Right lobe of liver (tissue), 4 donors: ENCODE data around the gene NFATC3.

Source experiments
- POLR2A ChIP-seq: fragments of 450-650 bp; IDR thresholded peaks from one replicate; pipeline ENCODE4 v1.6.1; 2017; ENCODE audit warnings: antibody characterized with exemption, mild to moderate bottlenecking
- TF ChIP-seq, protein P1 (sequence below), 4 donors: fragments of 200-600 bp in 3 of 4; fragments of 450-650 bp in 1 of 4; IDR thresholded peaks; one replicate each; pipeline versions ENCODE4 v1.5.1 to v1.8.0; 2016 to 2022; ENCODE audit warnings: antibody characterized with exemption in 4 of 4, mild to moderate bottlenecking in 2 of 4
- donor health status: DM: no; HTN: no; CAD: no.
- donor health status: DM: no; HTN: no; CAD: no.
- donor health status: DM: no; HTN: yes; CAD: no.

DNA sequence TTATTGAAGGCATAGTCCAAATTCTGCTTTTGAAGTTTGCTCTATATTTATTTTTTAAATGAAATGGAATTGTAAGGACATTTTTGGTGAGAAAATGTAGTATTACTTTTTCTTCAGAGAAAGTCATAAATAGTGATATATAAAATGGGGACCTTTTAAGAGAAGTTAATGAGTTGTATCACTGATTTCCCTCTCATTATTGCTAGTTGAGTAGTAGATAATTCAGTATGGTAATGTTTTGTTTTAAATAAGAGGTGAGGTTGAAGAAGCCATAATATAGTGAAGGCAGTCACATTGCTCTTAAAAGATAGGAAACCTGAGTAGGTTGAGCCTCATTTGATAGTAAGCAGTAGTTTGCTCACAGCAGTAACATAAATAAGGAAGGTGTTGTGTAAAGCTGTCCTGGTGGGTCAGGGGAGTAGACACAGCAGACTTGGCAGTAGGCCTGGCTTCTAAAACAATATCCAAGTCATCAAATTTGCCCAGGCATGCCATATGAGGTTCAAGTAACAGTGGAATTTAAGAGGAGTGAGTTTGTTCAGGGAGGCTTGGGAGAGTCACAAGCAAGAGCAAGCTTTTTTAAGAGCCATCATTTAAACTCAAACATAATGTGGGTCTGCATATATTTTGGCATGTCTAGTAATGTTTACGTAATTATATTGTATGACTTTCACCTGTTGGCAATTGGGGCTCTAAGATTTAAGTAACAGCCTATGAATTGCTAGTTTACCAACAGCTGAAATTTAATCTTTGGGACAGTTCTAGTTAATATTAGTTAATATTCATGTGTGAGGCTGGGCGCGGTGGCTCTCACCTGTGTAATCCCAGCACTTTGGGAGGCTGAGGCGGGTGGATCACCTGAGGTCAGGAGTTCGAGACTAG, 6.5 kb downstream of the NFATC3 start:
- TF ChIP-seq, protein P1, sequence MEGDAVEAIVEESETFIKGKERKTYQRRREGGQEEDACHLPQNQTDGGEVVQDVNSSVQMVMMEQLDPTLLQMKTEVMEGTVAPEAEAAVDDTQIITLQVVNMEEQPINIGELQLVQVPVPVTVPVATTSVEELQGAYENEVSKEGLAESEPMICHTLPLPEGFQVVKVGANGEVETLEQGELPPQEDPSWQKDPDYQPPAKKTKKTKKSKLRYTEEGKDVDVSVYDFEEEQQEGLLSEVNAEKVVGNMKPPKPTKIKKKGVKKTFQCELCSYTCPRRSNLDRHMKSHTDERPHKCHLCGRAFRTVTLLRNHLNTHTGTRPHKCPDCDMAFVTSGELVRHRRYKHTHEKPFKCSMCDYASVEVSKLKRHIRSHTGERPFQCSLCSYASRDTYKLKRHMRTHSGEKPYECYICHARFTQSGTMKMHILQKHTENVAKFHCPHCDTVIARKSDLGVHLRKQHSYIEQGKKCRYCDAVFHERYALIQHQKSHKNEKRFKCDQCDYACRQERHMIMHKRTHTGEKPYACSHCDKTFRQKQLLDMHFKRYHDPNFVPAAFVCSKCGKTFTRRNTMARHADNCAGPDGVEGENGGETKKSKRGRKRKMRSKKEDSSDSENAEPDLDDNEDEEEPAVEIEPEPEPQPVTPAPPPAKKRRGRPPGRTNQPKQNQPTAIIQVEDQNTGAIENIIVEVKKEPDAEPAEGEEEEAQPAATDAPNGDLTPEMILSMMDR (IDR thresholded peaks at IDR 0.05) = no peak
- TF ChIP-seq POLR2A = no peak
